SH-SY5Y (cell line): ENCODE data around the gene FBXO10.

Experiments
- GATA2 ChIP-seq: IDR thresholded peaks from 2 replicates; pipeline ENCODE4 v1.6.1; 2011; ENCODE audit warnings: mild to moderate bottlenecking, low read depth, low read length
- GATA3 ChIP-seq: IDR thresholded peaks from 2 replicates; pipeline ENCODE4 v1.6.1; 2011; ENCODE audit warnings: low read depth, mild to moderate bottlenecking, low read length, moderate library complexity

The FBXO10 gene

DNA sequence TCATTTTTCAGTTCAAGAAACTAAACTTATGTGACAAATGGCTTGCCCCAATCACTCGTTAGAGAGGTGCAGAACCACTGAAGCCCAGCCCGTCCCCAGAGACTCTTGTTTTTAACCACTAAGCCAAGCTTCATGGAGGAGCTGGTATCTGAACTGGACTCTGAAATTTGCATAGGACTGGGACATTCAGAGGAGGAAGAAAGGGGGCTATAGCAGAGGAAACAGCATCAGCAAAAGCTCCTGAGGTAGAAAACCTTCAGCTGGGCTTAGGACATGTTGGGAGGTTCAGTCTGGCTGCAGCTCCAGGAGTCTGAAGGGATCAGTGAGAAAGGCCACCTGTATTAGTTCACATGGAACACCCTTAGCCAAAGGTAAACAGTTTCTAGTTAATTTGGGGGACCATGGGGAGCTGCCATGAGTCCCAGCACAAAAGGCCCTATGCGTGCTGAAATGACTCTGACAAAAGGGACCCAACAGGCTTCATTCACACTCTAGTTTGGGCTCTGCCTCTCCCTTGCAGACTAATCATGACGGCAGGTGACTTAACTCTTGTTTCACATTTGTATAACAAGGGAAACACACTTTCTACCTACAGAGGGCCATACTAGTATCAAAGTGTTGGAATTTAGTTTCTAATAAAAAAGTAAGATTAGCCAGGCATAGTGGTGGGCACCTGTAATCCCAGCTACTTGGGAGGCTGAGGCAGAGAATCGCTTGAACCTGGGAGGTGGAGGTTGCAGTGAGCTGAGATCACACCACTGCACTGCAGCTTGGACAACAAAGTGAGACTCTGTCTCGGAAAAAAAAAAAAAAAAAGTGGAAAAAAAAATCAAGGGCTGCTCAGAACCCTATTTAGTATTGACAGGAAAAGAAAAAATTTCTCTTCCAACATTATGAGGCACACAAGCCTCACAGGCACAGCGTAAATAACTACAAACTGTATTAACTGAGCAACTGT is 10.2 kb downstream of the FBXO10 start:
- no peak for TF ChIP-seq GATA3
- no peak for TF ChIP-seq GATA2

DNA sequence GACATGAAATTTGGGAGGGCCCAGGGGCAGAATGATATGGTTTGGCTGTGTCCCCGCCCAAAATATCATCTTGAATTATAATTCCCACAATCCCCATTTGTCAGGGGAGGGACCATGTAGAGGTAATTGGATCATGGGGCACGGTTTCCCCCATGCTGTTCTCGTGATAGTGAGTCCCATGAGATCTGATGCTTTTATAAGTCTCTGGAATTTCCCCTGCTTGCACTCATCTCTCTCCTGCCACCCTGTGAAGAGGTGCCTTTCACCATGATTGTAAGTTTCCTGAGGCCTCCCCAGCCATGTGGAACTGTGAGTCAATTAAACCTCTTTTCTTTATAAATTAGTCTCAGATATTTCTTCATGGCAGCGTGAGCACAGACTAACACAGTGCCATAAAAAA is 11.3 kb downstream of the FBXO10 start:
- TF ChIP-seq GATA3 (no peak), GATA2 (no peak)

DNA sequence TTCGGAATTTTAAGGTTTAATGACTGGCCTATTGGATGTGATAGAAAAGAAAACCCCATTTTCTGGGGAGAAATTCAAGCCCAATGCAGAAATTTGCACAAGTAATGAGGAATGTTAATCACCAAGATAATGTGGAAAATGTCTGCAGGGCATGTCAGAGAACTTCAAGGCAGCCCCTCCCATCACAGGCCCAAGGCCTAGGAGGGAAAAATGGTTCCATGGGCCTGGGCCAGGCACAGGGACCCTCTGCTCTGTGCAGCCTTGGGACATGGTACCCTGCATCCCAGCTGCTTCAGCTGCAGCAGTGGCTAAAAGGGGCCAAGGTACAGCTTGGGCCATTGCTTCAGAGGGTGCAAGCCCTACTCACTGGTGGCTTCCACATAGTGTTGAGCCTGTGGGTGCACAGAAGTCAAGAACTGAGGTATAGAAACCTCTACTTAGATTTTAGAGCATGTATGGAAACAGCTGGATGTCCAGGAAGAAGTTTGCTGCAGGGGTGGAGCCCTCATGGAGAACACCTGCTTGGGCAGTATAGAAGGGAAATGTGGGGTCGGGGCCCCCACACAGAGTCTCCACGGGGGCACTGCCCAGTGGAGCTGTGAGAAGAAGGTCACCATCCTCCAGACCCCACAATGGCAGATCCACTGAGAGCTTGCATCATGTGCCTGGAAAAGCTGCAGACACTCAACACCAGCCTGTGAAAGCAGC is 12.2 kb downstream of the FBXO10 start:
- TF ChIP-seq GATA2, result no peak
- TF ChIP-seq GATA3, result no peak

DNA sequence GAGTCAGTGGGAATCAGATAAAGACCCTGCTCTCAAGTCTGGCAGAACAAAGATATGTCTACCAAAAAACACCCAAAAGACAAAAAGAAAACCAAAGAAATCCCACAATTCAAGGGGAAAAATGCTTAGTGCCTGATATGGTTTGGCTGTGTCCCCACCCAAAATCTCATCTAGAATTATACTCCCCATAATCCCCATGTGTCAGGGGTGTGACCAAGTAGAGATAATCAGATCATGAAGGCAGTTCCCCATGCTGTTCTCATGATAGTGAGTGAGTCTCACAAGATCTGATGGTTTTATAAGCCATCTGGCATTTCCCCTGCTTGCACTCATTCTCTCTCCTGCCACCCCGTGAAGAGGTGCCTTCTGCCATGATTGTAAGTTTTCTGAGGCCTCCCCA is 13.4 kb downstream of the FBXO10 start:
- no peak for TF ChIP-seq GATA3
- TF ChIP-seq GATA2, result no peak

DNA sequence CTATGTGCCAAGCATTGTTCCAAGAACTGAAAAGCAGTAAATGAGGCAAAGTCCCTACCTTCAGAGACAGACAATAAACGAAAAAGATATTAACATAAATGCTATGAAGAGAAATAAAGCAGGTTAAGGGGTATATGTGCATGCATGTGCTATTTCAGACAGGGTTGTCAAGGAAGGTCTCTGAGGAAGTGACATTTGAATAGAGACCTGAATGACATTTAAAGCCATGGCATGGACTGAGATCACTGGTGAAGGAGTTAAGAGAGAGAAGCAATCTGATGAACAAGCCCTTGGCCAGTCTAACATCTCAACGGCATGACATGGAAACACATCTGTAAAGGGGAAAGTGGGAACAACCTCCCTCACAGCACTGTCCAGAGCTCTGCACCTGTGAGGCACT is 14.5 kb downstream of the FBXO10 start:
- no peak for TF ChIP-seq GATA2
- no peak for TF ChIP-seq GATA3

DNA sequence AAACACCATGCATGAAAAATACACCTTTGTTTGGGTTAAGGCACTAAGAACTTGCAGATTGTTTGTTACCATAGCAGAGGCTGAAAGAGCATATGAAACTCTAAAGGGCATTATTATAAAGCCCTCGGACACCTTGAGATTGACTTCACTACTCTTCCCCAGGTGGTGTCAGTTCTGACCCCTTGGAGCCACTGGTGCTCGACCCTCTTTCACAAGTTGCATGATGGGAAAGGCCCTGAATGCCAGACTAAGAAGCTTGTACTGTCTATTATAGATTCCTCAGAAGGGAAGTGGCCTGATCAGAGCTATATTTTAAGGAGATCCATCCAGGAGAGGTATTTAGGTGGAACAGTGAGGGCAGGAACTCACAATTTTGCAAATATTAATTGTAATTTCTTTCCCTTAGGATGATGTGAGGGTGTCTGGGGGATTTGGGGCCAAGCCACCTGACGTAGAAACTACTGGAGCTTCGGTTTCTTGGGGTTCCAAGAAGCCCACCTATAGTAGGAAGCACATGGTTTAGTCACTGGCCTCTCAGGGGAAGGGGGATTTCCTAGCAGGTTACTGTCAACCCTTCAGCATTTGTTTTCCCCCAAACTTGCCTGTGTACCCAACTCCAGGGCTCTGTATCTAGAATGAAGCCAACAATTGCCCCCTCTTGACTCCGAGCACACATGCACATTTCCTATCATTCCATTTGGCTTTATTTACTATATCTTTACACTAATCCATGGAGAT is 16.2 kb downstream of the FBXO10 start:
- no peak for TF ChIP-seq GATA2
- TF ChIP-seq GATA3, result no peak

DNA sequence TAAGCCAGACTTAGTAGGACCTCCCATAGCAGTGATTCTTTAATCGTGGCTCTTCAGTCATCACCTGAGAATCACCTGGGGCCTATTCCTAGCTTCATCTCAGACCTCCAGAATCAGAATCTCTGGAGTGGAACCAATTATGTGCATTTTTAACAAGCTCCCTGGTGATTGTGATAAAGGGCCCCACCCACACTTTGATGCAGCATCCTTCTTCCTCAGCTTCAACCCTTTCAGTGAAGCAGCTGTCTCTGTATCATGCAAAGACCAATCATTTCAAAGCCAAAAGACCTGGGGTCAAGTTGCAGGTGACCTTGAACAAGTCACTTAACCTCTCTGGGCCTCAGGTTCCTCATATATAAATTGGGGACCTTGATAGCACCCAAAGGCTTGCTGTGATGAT is 17.1 kb downstream of the FBXO10 start:
- TF ChIP-seq GATA2 (no peak), GATA3 (no peak)

DNA sequence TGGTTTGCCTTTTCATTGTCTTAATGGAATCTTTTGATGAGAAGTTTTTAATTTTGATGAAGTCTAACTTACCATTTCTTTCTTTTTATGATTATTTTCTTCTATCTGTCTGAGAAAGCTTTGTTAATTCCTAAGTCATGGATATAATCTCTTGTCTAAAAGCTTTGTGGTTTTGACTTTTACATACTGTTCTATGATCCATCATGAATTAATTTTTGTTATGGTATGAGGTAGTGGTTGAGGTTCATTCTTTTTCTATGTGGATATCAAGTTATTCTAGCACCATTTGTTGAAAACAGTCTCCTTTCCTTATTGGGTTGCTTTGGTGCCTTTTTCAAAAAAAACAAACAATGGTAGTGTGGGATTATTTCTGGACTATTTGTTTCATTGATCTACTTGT is 20.4 kb downstream of the FBXO10 start:
- TF ChIP-seq GATA3, result no peak
- no peak for TF ChIP-seq GATA2

DNA sequence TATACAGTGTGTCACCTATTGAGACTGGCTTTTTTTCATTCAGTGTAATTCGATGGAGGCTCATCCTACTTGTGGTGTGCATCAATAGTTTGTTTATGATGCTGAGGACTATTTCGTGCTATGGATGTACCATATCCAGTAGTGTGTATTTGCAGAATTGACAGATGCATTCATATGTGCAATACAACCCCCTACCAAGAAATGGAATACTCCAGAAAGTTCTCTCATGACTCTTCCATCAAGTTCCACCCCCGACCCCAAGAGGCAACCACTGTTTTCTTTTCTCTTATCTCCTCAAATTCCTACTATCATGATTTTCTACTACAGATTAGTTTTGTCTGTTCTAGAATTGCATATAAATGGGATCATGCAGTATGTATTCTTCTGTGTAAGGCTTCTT is 21.9 kb downstream of the FBXO10 start:
- TF ChIP-seq GATA3 (no peak), GATA2 (no peak)

DNA sequence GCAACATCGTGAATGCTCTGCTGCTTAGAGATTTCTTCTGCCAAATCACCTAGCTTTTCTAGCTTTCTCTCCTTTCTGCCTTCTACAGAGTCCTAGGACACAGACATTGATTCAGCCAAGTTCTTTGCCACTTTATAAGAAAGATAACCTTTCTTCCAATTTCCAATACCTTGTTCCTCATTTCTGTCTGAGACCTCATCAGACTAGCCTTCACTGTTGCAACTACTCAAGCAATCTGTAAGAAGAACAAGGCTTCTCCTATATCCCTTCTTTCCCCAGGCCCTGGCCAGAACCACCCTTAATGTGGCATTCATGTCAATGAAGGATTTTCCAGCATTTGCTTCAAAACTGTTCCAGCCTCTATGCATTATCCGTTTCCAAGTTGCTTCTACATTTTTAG is 24.3 kb downstream of the FBXO10 start:
- no peak for TF ChIP-seq GATA2
- TF ChIP-seq GATA3, result no peak

DNA sequence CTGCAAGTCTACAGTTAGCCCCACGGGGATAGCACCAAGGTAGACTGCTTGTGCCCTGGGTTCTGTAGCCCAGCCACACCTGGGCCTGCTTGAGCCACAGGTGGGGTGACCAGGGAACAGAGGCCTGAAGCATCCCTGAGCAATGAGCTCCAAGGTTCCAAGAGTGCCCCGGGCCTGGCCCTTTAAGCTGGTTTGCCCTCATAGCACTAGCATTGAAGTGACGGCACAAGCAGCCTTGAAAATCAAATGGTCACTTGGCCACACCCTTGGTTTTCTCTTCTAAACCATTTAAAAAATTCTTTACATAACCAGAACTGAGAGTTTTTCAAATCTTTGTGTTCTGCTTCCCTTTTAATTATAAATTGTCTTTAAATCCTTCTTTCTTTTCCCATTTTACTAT is 24.7 kb downstream of the FBXO10 start:
- TF ChIP-seq GATA3 (no peak), GATA2 (no peak)

DNA sequence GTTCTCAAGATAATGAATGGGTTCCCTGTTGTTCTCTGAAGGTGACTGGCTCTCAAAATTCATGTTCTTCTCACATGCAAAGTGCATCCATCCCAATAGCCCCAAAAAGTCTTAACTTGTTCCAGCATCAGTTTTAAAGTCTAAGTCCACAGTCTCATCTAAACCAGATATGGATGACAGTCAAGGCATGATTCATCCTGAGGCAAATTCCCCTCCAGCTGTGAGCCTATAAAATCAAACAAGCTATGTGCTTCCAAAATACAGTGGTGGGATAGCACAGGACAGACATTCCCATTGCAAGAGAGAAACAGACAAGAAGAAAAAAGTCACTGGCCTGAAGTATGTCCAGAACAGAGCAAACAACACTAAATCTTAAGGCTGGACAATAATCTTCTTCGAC is 25.4 kb downstream of the FBXO10 start:
- TF ChIP-seq GATA2 (no peak), GATA3 (no peak)

DNA sequence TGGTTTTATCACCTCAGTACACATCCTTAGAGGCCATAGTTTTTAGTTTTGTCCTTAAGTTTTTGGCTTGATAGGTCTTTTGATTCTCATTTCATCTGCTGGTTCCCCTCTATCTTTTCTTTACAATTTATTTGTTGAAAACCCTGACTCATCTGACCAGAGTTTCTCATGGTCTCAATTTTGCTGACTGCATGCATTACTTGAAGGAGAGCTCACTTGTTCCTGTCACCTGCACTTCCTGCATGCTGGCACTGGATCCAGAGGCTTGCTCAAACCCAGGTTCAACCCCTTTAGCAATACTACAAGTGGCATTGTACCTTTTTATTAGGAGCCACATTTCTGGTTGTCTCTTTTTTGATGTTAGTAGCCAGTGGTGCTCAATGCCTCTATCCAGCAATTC is 26.7 kb downstream of the FBXO10 start:
- TF ChIP-seq GATA3, result no peak
- TF ChIP-seq GATA2, result no peak

DNA sequence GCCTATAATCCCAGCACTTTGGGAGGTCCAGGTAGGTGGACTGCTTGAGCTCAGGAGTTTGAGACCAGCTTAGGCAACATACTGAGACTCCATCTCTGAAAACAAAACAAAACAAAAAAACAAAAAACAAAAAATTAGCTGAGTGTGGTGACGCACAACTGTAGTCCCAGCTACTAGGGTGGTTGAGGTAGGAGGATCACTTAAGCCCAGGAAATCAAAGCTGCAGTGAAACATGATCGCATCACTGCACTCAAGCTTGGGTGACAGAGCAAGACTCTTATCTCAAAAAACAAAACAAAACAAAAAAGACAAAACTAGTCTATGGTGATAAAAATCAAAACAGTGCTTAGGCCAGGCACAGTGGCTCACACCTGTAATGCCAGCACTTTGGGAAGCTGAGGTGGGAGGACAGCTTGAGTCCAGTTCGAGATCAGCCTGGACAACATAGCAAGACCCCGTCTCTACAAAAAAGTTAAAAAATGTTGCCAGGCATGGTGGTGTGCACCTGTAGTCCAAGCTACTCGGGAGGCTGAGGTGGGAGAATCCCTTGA is 28.8 kb downstream of the FBXO10 start:
- TF ChIP-seq GATA3, result no peak
- no peak for TF ChIP-seq GATA2

DNA sequence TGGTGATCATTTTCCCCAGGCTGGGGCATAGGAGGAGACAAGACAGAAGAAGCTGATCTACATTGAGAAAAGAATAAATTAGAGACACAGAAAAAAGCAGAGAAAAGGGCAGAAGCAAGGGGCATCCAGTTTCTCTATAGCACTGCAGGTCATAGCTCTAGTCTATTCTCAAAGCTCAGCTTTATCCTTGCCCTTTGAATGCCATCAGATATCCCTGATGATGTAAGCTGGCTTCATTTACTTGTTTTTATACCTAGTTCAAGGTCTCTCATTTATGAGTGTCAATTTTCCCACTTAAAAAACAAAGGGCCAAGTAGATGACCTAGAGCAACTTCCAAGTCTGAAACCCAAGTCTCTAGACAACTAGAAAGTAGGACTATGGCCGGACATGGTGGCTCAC is 32.7 kb downstream of the FBXO10 start:
- TF ChIP-seq GATA2, result no peak
- TF ChIP-seq GATA3, result no peak
